Brain microvascular endothelial cell (primary cell): ENCODE measurements around the gene CFAP68.

Experiments used
- DNase-seq: peaks from one replicate; pipeline ENCODE4 v3.0.0-alpha.2; 2020
- H3K27ac ChIP-seq: fragments of 250-450 bp; sonication (Bioruptor Pico); 2 replicates; pipeline ENCODE4 v1.5.1; 2020; ENCODE audit warnings: mild to moderate bottlenecking, moderate library complexity
- H3K27me3 ChIP-seq: fragments of 250-450 bp; sonication (Bioruptor Pico); replicated peaks from 2 replicates; pipeline ENCODE4 v1.5.1; 2020; ENCODE audit warnings: mild to moderate bottlenecking
- H3K36me3 ChIP-seq: fragments of 250-450 bp; sonication (Bioruptor Pico); replicated peaks from 2 replicates; pipeline ENCODE4 v1.5.1; 2020; ENCODE audit warnings: mild to moderate bottlenecking
- H3K4me3 ChIP-seq: 2 replicates; pipeline ENCODE4 v1.5.1; 2011; ENCODE audit warnings: low read depth, mild to moderate bottlenecking, control low read depth, low read length, moderate library complexity
- in situ Hi-C: cut with HindIII; loops from 2 replicates; pipeline ENCODE4 v1.10.0; 2017; ENCODE audit warnings: low sequenced_read_pairs, low pct_ligation_motif_present
- TF ChIP-seq, protein P1 (sequence below): IDR thresholded peaks from 2 replicates; pipeline ENCODE4 v1.5.1; 2011; ENCODE audit warnings: low read depth, mild to moderate bottlenecking, moderate library complexity, low read length, control low read depth, inconsistent platforms; ENCODE audit errors: missing control alignments

The CFAP68 gene

GRCh38 chr11:111851067-111851466 is 28.3 kb upstream of the CFAP68 start:
- peaks cover 4% of the 10 kb centered on the region for H3K36me3 ChIP-seq
- TF ChIP-seq, protein P1, sequence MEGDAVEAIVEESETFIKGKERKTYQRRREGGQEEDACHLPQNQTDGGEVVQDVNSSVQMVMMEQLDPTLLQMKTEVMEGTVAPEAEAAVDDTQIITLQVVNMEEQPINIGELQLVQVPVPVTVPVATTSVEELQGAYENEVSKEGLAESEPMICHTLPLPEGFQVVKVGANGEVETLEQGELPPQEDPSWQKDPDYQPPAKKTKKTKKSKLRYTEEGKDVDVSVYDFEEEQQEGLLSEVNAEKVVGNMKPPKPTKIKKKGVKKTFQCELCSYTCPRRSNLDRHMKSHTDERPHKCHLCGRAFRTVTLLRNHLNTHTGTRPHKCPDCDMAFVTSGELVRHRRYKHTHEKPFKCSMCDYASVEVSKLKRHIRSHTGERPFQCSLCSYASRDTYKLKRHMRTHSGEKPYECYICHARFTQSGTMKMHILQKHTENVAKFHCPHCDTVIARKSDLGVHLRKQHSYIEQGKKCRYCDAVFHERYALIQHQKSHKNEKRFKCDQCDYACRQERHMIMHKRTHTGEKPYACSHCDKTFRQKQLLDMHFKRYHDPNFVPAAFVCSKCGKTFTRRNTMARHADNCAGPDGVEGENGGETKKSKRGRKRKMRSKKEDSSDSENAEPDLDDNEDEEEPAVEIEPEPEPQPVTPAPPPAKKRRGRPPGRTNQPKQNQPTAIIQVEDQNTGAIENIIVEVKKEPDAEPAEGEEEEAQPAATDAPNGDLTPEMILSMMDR, result no peak

GRCh38 chr11:111851636-111852035 is 27.7 kb upstream of the CFAP68 start:
- no peaks in the 10 kb centered on the region for H3K27me3 ChIP-seq
- no peak overlapping the region for H3K4me3 ChIP-seq
- H3K36me3 ChIP-seq, result peaks cover 4% of the 10 kb centered on the region
- in situ Hi-C loops, result no loop called here
- no peak for DNase-seq
- TF ChIP-seq, protein P1, result peak; percentile 59
- H3K27ac ChIP-seq, result no peak overlapping the region

More at GRCh38 chr11:111851067-111851466, 28.3 kb upstream of the CFAP68 start:
- in situ Hi-C loops, result no loop called here
- DNase-seq, result no peak
- no peaks in the 10 kb centered on the region for H3K27me3 ChIP-seq
- no peak overlapping the region for H3K27ac ChIP-seq
- no peak overlapping the region for H3K4me3 ChIP-seq

DNA sequence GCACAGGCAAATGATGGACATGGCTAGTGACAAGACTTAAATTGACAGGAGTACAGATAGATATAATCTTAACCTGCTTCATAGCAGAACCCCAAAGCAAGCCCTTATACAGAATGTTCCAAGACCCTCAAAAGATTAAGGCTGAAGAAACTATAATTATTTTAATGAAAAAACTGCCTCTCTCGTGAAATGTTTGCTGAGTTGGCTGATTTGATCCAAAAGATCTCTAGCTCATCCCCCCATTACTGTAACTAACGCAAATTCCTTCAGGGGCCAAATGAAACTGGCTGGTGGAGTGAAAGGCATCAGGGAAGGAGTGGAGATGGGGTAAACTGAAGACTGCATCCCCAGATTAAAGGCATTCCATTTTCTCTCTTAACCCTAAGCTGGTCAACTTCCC is 27.2 kb upstream of the CFAP68 start:
- in situ Hi-C loops, result no loop called here
- Histone ChIP-seq H3K36me3 (peaks cover 4% of the 10 kb centered on the region), H3K27ac (no peak overlapping the region)

GRCh38 chr11:111855506-111855905 is 23.8 kb upstream of the CFAP68 start:
- no peaks in the 10 kb centered on the region for H3K27me3 ChIP-seq
- DNase-seq, result no peak
- no peak overlapping the region for H3K4me3 ChIP-seq
- H3K36me3 ChIP-seq, result peaks cover 11% of the 10 kb centered on the region
- H3K27ac ChIP-seq, result no peak overlapping the region
- in situ Hi-C loops, result no loop called here
- TF ChIP-seq, protein P1, result no peak

More for the DNA sequence above, 27.2 kb upstream of the CFAP68 start:
- no peak overlapping the region for H3K4me3 ChIP-seq
- H3K27me3 ChIP-seq, result no peaks in the 10 kb centered on the region
- TF ChIP-seq, protein P1, result no peak
- DNase-seq, result no peak

DNA sequence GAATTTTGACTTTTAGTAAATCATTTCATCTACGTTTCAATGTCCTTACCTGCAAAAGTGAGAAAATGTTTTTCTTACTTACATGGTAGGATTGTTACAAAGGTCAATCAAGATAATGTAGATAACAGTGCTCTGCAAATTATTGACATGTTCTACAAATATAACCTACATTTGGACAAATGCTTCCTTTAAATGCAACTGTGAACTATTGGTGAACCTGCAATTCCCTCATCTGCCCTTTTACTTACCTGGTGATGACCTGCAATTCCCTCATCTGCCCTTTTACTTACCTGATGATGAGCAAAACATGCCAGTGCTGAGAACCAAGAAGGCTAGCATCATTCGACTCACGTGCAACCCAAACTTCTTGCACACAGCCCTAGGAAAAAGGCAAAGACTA is 19.1 kb upstream of the CFAP68 start:
- no peak overlapping the region for H3K27ac ChIP-seq
- in situ Hi-C loops, result no loop called here
- H3K36me3 ChIP-seq, result peaks cover 9% of the 10 kb centered on the region
- no peak for DNase-seq
- TF ChIP-seq, protein P1, result no peak
- no peak overlapping the region for H3K4me3 ChIP-seq
- no peaks in the 10 kb centered on the region for H3K27me3 ChIP-seq

- H3K27ac ChIP-seq, result no peak overlapping the region
- H3K4me3 ChIP-seq, result no peak overlapping the region
- peaks cover 13% of the 10 kb centered on the region for H3K36me3 ChIP-seq
- no peak for DNase-seq
- H3K27me3 ChIP-seq, result no peaks in the 10 kb centered on the region
- in situ Hi-C loops, result no loop called here
- TF ChIP-seq, protein P1, result no peak
Measured at GRCh38 chr11:111870113-111870512, 9.2 kb upstream of the CFAP68 start.
